Measurements from ENCODE around the gene CDH4.

DNA sequence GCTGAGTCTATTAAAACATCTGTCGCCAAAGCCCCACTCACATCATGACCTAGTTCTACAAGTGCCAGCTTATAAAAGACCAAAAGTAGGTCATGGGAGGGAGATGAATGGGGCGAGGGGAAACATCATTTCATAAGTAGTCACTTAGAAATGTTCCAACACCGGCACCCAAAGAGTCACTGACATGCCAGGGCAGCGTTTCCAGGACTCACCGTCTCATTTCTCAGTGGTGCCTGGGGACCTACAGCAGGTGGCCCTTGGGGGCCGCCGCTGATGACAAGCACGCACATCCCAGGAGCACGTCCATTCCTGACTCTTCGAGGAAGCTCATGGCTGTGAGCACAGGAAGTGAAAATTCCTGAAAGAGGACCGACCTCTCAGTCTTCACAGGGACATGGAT, 260.4 kb downstream of the CDH4 start:
- no peak for TF ChIP-seq POLR2A (IDR thresholded peaks at IDR 0.05)
- TF ChIP-seq, protein P1, sequence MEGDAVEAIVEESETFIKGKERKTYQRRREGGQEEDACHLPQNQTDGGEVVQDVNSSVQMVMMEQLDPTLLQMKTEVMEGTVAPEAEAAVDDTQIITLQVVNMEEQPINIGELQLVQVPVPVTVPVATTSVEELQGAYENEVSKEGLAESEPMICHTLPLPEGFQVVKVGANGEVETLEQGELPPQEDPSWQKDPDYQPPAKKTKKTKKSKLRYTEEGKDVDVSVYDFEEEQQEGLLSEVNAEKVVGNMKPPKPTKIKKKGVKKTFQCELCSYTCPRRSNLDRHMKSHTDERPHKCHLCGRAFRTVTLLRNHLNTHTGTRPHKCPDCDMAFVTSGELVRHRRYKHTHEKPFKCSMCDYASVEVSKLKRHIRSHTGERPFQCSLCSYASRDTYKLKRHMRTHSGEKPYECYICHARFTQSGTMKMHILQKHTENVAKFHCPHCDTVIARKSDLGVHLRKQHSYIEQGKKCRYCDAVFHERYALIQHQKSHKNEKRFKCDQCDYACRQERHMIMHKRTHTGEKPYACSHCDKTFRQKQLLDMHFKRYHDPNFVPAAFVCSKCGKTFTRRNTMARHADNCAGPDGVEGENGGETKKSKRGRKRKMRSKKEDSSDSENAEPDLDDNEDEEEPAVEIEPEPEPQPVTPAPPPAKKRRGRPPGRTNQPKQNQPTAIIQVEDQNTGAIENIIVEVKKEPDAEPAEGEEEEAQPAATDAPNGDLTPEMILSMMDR (IDR thresholded peaks at IDR 0.05) = no peak
